CD14-positive monocyte (primary cell): ENCODE measurements around the gene PSKH1. TPM values are rescaled to one million over a fixed set of nuclear protein-coding genes. Genes with fewer than 3 reads are reported as not detected.

ENCODE experiments used
- DNase-seq, 3 donors: peaks; one replicate each; pipeline ENCODE4 v3.0.0-alpha.2; 2011 to 2022
- H2AFZ ChIP-seq: 2 replicates; pipeline ENCODE4 v1.6.0; 2012; ENCODE audit warnings: mild to moderate bottlenecking, low read depth, low read length, inconsistent platforms; ENCODE audit not compliant: insufficient read depth, poor library complexity, severe bottlenecking
- H3K27ac ChIP-seq, 2 donors: 1 replicate in 1 of 2; 2 replicates in 1 of 2; pipeline ENCODE4 v1.5.1; 2012 to 2013; ENCODE audit warnings: low read length in 2 of 2, control low read depth in 1 of 2, inconsistent platforms in 1 of 2, low read depth in 1 of 2, mild to moderate bottlenecking in 1 of 2
- H3K27me3 ChIP-seq, 2 donors: one replicate each; pipeline versions ENCODE4 v1.6.0 to v1.6.1; 2011 to 2013; ENCODE audit warnings: low read length in 2 of 2; ENCODE audit not compliant: control insufficient read depth in 2 of 2, insufficient read depth in 2 of 2
- H3K36me3 ChIP-seq, 2 donors: replicated peaks in 1 of 2; 1 replicate in 1 of 2; 2 replicates in 1 of 2; pipeline versions ENCODE4 v1.5.1 to v1.6.1; 2012 to 2013; ENCODE audit warnings: low read length in 2 of 2, control low read depth in 1 of 2, inconsistent platforms in 1 of 2, mild to moderate bottlenecking in 1 of 2; ENCODE audit not compliant: insufficient read depth in 2 of 2, control insufficient read depth in 1 of 2
- H3K4me1 ChIP-seq, 2 donors: 1 replicate in 1 of 2; 2 replicates in 1 of 2; pipeline versions ENCODE4 v1.5.1 to v1.6.1; 2012 to 2013; ENCODE audit warnings: low read length in 2 of 2, control low read depth in 1 of 2, inconsistent platforms in 1 of 2, mild to moderate bottlenecking in 1 of 2, moderate library complexity in 1 of 2; ENCODE audit not compliant: insufficient read depth in 2 of 2, control insufficient read depth in 1 of 2
- H3K4me2 ChIP-seq: replicated peaks from 2 replicates; pipeline ENCODE3; 2012; ENCODE audit warnings: low read length, moderate library complexity, mild to moderate bottlenecking; ENCODE audit not compliant: poor library complexity, severe bottlenecking; ENCODE audit errors: extremely low read depth
- H3K4me3 ChIP-seq, 3 experiments: fragments of 200-600 bp in 1 of 3; sonication (generic) in 1 of 3; replicated peaks in 1 of 3; 1 replicate in 2 of 3; 2 replicates in 1 of 3; pipeline ENCODE4 v1.5.1; 2011 to 2013; ENCODE audit warnings: low read length in 3 of 3, mild to moderate bottlenecking in 3 of 3, control low read depth in 2 of 3, low read depth in 2 of 3, inconsistent platforms in 1 of 3, moderate library complexity in 1 of 3
- H3K79me2 ChIP-seq: 2 replicates; pipeline ENCODE4 v1.6.0; 2012; ENCODE audit warnings: mild to moderate bottlenecking, control low read depth, inconsistent platforms, low read length, moderate library complexity; ENCODE audit not compliant: insufficient read depth
- H3K9ac ChIP-seq: 2 replicates; pipeline ENCODE4 v1.6.0; 2017; ENCODE audit warnings: low read length, mild to moderate bottlenecking; ENCODE audit not compliant: insufficient read depth, poor library complexity, severe bottlenecking
- H3K9me3 ChIP-seq, 2 donors: replicated peaks in 1 of 2; 1 replicate in 1 of 2; 2 replicates in 1 of 2; pipeline versions ENCODE4 v1.5.1 to v1.6.1; 2012 to 2013; ENCODE audit warnings: low read length in 2 of 2, control low read depth in 1 of 2; ENCODE audit not compliant: control insufficient read depth in 1 of 2, insufficient read depth in 1 of 2
- H4K20me1 ChIP-seq: 2 replicates; pipeline ENCODE4 v1.6.0; 2012; ENCODE audit warnings: mild to moderate bottlenecking, low read length, control low read depth, moderate library complexity; ENCODE audit not compliant: insufficient read depth
- H3K27ac Mint-ChIP-seq, 7 donors: one replicate each; pipeline ENCODE4 v1.8.0; 2020; ENCODE audit warnings: mild to moderate bottlenecking in 7 of 7, mixed read lengths in 7 of 7, moderate library complexity in 6 of 7, inconsistent platforms in 2 of 7
- H3K27me3 Mint-ChIP-seq, 3 donors: one replicate each; pipeline ENCODE4 v1.8.0; 2021 to 2022; ENCODE audit warnings: low read depth in 3 of 3, mild to moderate bottlenecking in 3 of 3, mixed read lengths in 3 of 3, moderate library complexity in 3 of 3, inconsistent platforms in 1 of 3
- H3K36me3 Mint-ChIP-seq, 2 donors: one replicate each; pipeline ENCODE4 v1.8.0; 2020; ENCODE audit warnings: mixed read lengths in 2 of 2, inconsistent platforms in 1 of 2, mild to moderate bottlenecking in 1 of 2
- H3K4me1 Mint-ChIP-seq: one replicate; pipeline ENCODE4 v1.8.0; 2020; ENCODE audit warnings: mild to moderate bottlenecking, mixed read lengths
- H3K4me3 Mint-ChIP-seq, 2 donors: one replicate each; pipeline ENCODE4 v1.8.0; 2020; ENCODE audit warnings: mild to moderate bottlenecking in 2 of 2, mixed read lengths in 2 of 2, moderate library complexity in 1 of 2
- H3K9me3 Mint-ChIP-seq, 7 donors: one replicate each; pipeline ENCODE4 v1.8.0; 2020 to 2022; ENCODE audit warnings: mixed read lengths in 7 of 7, mild to moderate bottlenecking in 6 of 7, moderate library complexity in 6 of 7, inconsistent platforms in 2 of 7
- WGBS: methylation state at CpG from one replicate; pipeline ENCODE4 v1.1.5; 2013; ENCODE audit warnings: missing lambda C conversion rate; ENCODE audit not compliant: insufficient coverage; 5-methylcytosine and 5-hydroxymethylcytosine counted together
- intact Hi-C, 2 donors: fragments of 100-400 bp; cut with micrococcal nuclease; formaldehyde crosslinking; loops; one replicate each; pipeline versions ENCODE4 v1.15.0 to v1.15.1; 2023
- polyA plus RNA-seq, 3 donors: library from polyadenylated mRNA; depleted of rRNA in 1 of 3; unstranded in 2 of 3; stranded (reverse) in 1 of 3; fragments of 300-500 nt in 2 of 3; fragments of >200 nt in 1 of 3; fragmentation: Illumina TruSeq in 2 of 3; gene quantifications; 1 replicate in 2 of 3; 2 replicates in 1 of 3; pipeline ENCODE4 v1.2.3, GENCODE V29; 2012 to 2021
- TF ChIP-seq, protein P1 (sequence below): fragments of 200-600 bp; IDR thresholded peaks from one replicate; pipeline ENCODE4 v1.8.0; 2022; ENCODE audit warnings: antibody characterized with exemption, mild to moderate bottlenecking

The PSKH1 gene
- polyA plus RNA-seq, 3 donors, result 11.0 to 19.7 (median 16.8) TPM

DNA sequence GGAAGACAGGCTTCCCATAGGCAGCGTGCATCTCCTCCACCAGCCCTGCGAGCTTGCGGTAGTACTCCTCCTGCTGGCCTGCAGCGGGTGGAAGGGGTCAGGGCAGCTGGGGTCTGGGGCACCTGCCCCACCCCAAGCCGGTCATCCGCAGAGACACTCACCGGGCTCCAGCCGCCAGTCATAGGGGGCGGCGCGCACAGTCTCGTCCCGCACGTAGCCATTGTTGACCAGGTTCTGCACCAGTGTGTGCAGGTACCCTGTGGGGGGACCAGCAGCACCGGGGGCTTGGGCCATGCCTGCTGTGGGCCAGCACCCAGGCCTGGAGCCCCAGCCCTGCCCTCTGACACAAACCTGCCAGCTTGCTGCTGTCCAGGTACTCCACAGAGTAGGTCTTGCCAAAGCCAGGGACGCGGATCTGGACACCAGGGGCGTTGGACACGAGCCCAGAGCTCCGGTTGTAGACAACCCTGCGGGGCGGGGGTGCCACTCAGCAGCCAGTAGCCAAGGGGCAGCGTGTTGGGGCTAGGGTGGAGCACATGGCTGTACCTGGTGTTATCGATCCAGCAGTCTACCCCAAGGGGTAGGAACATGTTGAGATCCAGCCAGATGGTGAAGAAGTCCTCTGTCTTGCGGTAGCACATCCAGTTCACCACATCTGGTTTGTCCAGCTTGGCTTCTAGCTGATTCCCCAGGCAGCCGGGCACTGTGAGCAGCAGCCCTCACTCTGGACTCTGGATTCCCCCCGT, 49.6 kb downstream of the PSKH1 start:
- Histone ChIP-seq H3K4me3 (no peak overlapping the region), H3K4me2 (no peak overlapping the region), H3K4me1 (peaks cover 11 to 13% of the 10 kb centered on the region in 2 donors), H2AFZ (no peak overlapping the region), H3K27ac (no peak overlapping the region), H3K27me3 (no peaks in the 10 kb centered on the region), H3K9ac (no peak overlapping the region), H4K20me1 (peaks cover 12% of the 10 kb centered on the region), H3K9me3 (no peaks in the 10 kb centered on the region), H3K36me3 (peaks cover 52 to 54% of the 10 kb centered on the region in 2 donors), H3K79me2 (no peaks in the 10 kb centered on the region)
- 96% methylated on average over 24 of the region's 27 CpGs for WGBS
- Mint-ChIP-seq H3K36me3 (peaks cover 33 to 64% of the 10 kb centered on the region in 2 donors), H3K27me3 (peaks cover 0 to 4% (median 2%) of the 10 kb centered on the region in 3 donors), H3K4me3 (no peak overlapping the region), H3K4me1 (peaks cover 11% of the 10 kb centered on the region), H3K27ac (peak overlapping the region in 3 of 7 donors; percentile 26 to 74 (median 56)), H3K9me3 (no peaks in the 10 kb centered on the region)
- intact Hi-C loops, result no loop called here
- DNase-seq, result no peak
- TF ChIP-seq, protein P1, sequence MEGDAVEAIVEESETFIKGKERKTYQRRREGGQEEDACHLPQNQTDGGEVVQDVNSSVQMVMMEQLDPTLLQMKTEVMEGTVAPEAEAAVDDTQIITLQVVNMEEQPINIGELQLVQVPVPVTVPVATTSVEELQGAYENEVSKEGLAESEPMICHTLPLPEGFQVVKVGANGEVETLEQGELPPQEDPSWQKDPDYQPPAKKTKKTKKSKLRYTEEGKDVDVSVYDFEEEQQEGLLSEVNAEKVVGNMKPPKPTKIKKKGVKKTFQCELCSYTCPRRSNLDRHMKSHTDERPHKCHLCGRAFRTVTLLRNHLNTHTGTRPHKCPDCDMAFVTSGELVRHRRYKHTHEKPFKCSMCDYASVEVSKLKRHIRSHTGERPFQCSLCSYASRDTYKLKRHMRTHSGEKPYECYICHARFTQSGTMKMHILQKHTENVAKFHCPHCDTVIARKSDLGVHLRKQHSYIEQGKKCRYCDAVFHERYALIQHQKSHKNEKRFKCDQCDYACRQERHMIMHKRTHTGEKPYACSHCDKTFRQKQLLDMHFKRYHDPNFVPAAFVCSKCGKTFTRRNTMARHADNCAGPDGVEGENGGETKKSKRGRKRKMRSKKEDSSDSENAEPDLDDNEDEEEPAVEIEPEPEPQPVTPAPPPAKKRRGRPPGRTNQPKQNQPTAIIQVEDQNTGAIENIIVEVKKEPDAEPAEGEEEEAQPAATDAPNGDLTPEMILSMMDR, result no peak

DNA sequence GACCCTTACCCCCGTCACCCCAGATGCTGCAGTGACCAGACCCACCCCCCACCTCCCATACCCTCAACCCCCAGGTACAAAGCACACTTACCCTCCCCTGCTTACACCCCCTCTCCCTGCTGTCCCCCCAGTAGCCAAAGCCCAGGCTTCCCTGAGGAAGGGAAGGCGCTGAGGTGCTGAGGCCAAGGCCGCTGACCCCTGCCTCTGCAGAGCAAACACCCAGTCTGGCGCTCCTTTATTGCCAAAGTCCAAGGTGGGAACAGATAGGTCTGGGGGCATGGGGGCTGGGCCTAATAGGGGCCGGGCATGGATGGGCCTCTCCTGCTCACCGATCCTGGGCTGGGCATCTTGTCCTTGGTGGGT, 50.2 kb downstream of the PSKH1 start:
- H3K9me3 ChIP-seq, result no peaks in the 10 kb centered on the region
- H4K20me1 ChIP-seq, result peaks cover 12% of the 10 kb centered on the region
- H2AFZ ChIP-seq, result no peak overlapping the region
- peaks cover 8% of the 10 kb centered on the region for H3K4me1 Mint-ChIP-seq
- 95% methylated on average over 2 of the region's 6 CpGs for WGBS
- no peak overlapping the region for H3K27ac ChIP-seq
- H3K4me1 ChIP-seq, result peaks cover 7 to 8% of the 10 kb centered on the region in 2 donors
- peaks cover 0 to 4% (median 2%) of the 10 kb centered on the region in 3 donors for H3K27me3 Mint-ChIP-seq
- intact Hi-C loops, result no loop called here
- H3K36me3 Mint-ChIP-seq, result peaks cover 37 to 69% of the 10 kb centered on the region in 2 donors
- H3K27me3 ChIP-seq, result no peaks in the 10 kb centered on the region
- H3K27ac Mint-ChIP-seq, result peak overlapping the region in 3 of 7 donors; percentile 26 to 74 (median 56)
- H3K79me2 ChIP-seq, result no peaks in the 10 kb centered on the region
- TF ChIP-seq, protein P1, result no peak
- H3K9ac ChIP-seq, result no peak overlapping the region
- H3K4me2 ChIP-seq, result no peak overlapping the region
- H3K36me3 ChIP-seq, result peaks cover 57 to 60% of the 10 kb centered on the region in 2 donors
- H3K4me3 Mint-ChIP-seq, result no peak overlapping the region
- H3K4me3 ChIP-seq, result no peak overlapping the region
- no peak for DNase-seq
- H3K9me3 Mint-ChIP-seq, result no peaks in the 10 kb centered on the region
